ENCODE results near the gene IQCH. TPM values are rescaled to one million over a fixed set of nuclear protein-coding genes. Genes with fewer than 3 reads are reported as not detected.

IQCH gene
- polyA plus RNA-seq, result 1.8 and 5.2 TPM in 2 replicates

DNA sequence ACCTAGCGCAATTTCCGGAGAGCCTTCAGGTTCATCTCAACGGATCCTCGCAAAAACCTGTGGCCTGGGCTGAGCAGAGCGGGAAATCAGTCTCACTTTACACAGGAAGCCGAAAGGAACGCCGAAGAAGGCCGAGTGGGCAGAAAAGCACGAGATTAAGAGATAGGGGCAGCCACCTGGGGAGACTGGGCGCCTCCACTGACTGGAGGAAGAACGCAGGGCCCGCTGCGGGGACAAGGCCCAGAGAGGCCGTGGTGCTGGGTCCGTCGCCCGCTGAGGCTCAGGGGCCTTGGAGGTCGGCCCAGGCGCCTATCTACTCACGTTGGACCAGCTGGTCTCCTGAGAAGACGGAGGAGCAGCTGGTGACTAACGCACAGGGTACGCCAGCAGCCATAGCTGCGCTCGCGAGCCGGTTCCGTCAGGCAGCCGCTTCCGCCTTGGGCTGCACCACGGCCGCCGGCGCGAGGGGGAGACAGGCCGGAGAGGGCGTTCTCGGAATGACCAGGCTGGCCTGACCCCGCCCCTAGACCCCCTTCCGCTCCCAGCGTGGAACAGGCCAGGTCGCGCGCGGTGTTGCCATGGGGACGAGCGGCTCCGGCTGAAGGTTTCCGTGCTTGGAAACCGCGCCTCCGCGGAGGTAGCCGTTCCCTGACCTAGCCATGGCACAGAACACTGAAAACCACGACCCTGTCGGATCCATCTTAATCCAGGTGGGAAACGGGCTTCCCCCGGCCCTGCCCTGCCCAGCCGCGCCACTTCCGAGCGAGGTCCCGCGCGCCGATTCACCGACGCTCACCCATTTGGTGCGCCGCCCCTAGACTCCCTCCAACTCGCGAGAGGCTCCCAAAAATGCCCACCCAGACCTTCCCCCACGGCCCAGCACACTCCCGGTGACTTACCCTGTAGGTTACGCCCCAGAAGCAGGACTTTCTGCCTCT, at the start of gene IQCH, which contains the start of gene AAGAB:
Gene IQCH, plus strand, starts transcription at position 549 of the 938 bp plus-strand sequence. Its CDS starts 111 bp downstream, at position 660.
Gene AAGAB, minus strand, starts transcription at position 424 of the 938 bp plus-strand sequence. Its CDS starts 30 bp downstream, at position 394.

DNA sequence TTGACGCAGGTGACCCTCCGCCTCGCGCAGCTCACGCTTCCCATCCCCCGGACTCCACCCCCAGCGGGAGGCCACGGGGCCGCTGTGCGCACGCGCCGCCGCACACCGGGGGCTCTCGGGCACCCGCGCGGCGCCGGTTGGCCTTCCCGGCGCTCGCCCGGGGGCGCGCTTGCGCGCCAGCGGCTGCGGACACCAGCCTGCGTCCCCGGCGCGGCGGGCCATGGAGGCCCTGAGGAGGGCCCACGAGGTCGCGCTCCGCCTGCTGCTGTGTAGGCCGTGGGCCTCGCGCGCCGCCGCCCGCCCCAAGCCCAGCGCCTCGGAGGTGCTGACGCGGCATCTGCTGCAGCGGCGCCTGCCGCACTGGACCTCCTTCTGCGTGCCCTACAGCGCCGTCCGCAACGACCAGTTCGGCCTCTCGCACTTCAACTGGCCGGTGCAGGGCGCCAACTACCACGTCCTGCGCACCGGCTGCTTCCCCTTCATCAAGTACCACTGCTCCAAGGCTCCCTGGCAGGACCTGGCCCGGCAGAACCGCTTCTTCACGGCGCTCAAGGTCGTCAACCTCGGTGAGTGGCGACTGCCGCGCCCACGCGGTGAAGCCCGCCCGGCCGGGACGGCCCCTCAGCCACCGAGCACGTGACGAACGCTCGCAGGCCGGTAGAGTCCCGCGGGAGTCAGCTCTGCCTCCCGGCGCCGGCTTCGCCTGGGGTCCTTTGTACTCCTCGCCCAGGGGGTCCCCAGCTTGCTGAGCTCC, 266.6 kb downstream of the IQCH start, which contains the start of gene C15orf61:
Gene C15orf61, plus strand, starts transcription at position 103 of the 754 bp plus-strand sequence. Its CDS starts 118 bp downstream, at position 221.

DNA sequence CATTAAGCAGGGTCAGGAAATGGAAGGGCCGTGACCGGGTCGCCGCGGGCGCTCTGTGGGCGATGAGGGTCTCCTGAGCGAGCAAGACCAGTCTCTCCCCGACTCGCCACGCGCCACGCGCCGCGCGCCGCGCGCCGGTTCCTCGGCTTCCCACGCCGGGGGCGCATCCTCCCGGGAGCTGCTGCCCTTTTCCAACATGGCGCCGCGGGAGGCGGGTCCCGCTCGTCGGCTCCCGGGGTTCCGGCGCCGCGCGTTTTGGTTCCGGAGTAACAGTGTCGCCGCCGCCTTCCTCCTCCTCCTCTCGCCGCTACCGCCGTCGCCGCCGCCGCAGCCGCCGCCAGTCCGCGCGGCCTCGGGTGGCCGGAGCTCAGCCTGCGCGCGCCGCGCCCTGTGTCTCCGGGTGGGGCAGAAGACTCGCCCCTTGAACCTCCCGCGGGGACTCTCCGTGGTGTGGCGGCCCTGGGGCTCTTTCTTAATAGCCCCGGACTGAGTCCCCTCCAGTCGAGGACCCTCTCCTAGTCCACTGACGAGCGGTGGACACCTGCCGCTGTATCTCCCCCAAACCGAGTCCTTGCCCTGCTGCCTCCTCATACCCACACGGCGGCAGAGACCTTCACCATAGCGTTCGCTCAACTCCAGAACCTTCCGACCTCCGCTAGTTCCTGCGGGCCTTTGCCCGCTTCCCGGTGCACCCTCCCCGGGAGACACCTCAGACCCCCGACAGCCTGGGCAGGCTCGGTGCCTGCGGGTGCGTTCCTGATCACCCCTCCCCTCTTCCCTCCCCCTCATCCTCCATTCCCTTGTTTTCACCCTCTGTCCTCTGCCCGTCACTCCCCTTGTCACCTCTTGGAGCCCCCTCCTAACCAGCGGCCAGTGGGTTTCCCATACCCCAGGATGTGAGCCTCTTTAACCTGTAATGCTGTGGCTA, 288.1 kb downstream of the IQCH start, which contains the start of gene MAP2K5:
Gene MAP2K5, plus strand, starts transcription at position 284 of the 928 bp plus-strand sequence. Its CDS starts 633 bp downstream, at position 917.

Other genes starting within 250 kb of the IQCH start
- gene SMAD3, start 189.2 kb upstream of the IQCH start, polyA plus RNA-seq, result 3.3 and 3.5 TPM in 2 replicates
- 32.9 and 35.9 TPM in 2 replicates for gene AAGAB, start 125 bp upstream of the IQCH start, polyA plus RNA-seq